Astrocyte of the cerebellum (primary cell): ENCODE data around the gene SLC35G3.
"Not testable (repeated sequence)": the region's sequence is repeated elsewhere in the genome, so short reads cannot be mapped to it uniquely, and the experiment has no call there.

Experiments
- DNase-seq: peaks from one replicate; pipeline ENCODE4 v3.0.0-alpha.2; 2011; ENCODE audit warnings: low read depth
- H3K4me3 ChIP-seq: 2 replicates; pipeline ENCODE4 v1.5.1; 2011; ENCODE audit warnings: mild to moderate bottlenecking, low read depth, low read length, moderate library complexity
- in situ Hi-C: cut with HindIII; loops from 2 replicates; pipeline ENCODE4 v1.10.0; 2017; ENCODE audit warnings: low sequenced_read_pairs
- TF ChIP-seq, protein P1 (sequence below): IDR thresholded peaks from 2 replicates; pipeline ENCODE4 v1.5.1; 2012; ENCODE audit warnings: low read length, low read depth, moderate library complexity, mild to moderate bottlenecking; ENCODE audit errors: missing control alignments

The SLC35G3 gene

GRCh38 chr17:35161281-35161761 is 32.9 kb downstream of the SLC35G3 start:
- TF ChIP-seq, protein P1, sequence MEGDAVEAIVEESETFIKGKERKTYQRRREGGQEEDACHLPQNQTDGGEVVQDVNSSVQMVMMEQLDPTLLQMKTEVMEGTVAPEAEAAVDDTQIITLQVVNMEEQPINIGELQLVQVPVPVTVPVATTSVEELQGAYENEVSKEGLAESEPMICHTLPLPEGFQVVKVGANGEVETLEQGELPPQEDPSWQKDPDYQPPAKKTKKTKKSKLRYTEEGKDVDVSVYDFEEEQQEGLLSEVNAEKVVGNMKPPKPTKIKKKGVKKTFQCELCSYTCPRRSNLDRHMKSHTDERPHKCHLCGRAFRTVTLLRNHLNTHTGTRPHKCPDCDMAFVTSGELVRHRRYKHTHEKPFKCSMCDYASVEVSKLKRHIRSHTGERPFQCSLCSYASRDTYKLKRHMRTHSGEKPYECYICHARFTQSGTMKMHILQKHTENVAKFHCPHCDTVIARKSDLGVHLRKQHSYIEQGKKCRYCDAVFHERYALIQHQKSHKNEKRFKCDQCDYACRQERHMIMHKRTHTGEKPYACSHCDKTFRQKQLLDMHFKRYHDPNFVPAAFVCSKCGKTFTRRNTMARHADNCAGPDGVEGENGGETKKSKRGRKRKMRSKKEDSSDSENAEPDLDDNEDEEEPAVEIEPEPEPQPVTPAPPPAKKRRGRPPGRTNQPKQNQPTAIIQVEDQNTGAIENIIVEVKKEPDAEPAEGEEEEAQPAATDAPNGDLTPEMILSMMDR = no peak
- no peak for DNase-seq
- in situ Hi-C loops = no loop called here
- no peak overlapping the region for H3K4me3 ChIP-seq

GRCh38 chr17:35160354-35161201 is 33.6 kb downstream of the SLC35G3 start:
- no peak for DNase-seq
- in situ Hi-C loops = no loop called here
- no peak overlapping the region for H3K4me3 ChIP-seq
- TF ChIP-seq, protein P1 = no peak

- no peak overlapping the region for H3K4me3 ChIP-seq
Measured at GRCh38 chr17:35159940-35160339, 34.3 kb downstream of the SLC35G3 start.

GRCh38 chr17:35155246-35155645 is 38.9 kb downstream of the SLC35G3 start:
- in situ Hi-C loops = no loop called here
- TF ChIP-seq, protein P1 = no peak
- DNase-seq = no peak
- no peak overlapping the region for H3K4me3 ChIP-seq

More at GRCh38 chr17:35159940-35160339, 34.3 kb downstream of the SLC35G3 start:
- DNase-seq = no peak
- in situ Hi-C loops = no loop called here
- TF ChIP-seq, protein P1 = no peak

- no peak overlapping the region for H3K4me3 ChIP-seq
- DNase-seq = no peak
- TF ChIP-seq, protein P1 = no peak
- in situ Hi-C loops = no loop called here
Measured at GRCh38 chr17:35154196-35155165, 39.7 kb downstream of the SLC35G3 start.

DNA sequence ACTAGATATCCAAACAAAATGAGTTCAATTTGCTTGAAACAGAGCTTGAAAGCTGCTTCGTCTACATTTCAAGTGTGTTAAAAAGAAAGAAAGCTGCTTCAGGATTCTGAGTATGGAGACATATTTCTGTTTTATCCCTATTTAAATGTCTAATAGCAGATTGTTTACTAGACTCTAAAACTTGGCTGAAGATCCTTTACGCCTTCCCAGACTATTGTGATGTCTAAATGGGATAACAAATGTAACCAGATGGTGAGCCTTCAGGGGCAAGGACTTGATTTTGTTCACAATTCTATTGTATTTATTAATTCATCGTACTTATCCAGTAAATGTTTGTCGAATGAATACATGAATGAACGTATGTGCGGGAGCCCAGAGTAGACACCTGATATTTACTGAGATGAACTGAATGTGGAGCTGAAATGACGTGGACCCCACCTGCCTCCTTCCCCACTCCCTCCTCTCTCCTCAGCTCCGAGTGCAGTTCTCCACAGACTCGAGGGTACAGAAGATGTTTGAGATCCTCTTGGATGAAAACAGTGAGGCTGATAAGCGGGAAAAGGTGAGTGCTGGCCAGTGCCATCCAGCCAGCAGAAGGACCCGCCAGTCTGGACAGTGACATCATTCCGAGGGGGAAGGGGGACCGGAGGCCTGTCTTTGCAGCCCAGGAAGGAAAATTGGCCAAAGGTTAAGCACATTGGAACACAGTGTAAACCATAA is 41.6 kb downstream of the SLC35G3 start:
- TF ChIP-seq, protein P1 = no peak

GRCh38 chr17:35151080-35151479 is 43.1 kb downstream of the SLC35G3 start:
- H3K4me3 ChIP-seq, DNase-seq, in situ Hi-C loops: not testable (repeated sequence)

More for the DNA sequence above, 41.6 kb downstream of the SLC35G3 start:
- no peak for DNase-seq
- in situ Hi-C loops = no loop called here
- no peak overlapping the region for H3K4me3 ChIP-seq
